PC-9 (cell line): ENCODE data around the gene SLC30A1.

Source experiments
- CTCF ChIP-seq: fragments of 200-600 bp; sonication (generic); conservative IDR thresholded peaks from 2 replicates; pipeline ENCODE4 v1.6.1; 2017; ENCODE audit warnings: mixed run types, antibody characterized with exemption, mild to moderate bottlenecking, moderate library complexity
- EZH2 ChIP-seq: fragments of 200-600 bp; sonication (generic); IDR thresholded peaks from 2 replicates; pipeline ENCODE4 v1.8.0; 2017; ENCODE audit warnings: antibody characterized with exemption, low read depth

GRCh38 chr1:211606914-211607753 lies 28.2 kb upstream of the SLC30A1 start:
- TF ChIP-seq CTCF (no peak), EZH2 (no peak)
